ENCODE results near the gene C5orf63. TPM values are rescaled to one million over a fixed set of nuclear protein-coding genes. Genes with fewer than 3 reads are reported as not detected.
"Not testable (repeated sequence)": the region's sequence is repeated elsewhere in the genome, so short reads cannot be mapped to it uniquely, and the experiment has no call there.

The C5orf63 gene
- total RNA-seq, 1 donor from 2014 or later = 0.24 TPM

- Mint-ChIP-seq H3K4me3 (ENCODE audit: unreplicated experiment) (no peak overlapping the region), H3K27ac (ENCODE audit: unreplicated experiment) (no peak overlapping the region), H3K4me1 (ENCODE audit: unreplicated experiment) (peaks cover 40% of the 10 kb centered on the region), H3K27me3 (ENCODE audit: unreplicated experiment) (no peaks in the 10 kb centered on the region), H3K36me3 (ENCODE audit: unreplicated experiment) (peaks cover 3% of the 10 kb centered on the region), H3K9me3 (ENCODE audit: unreplicated experiment) (no peaks in the 10 kb centered on the region)
- no peak for DNase-seq (ENCODE audit: extremely low spot score, unreplicated experiment)
- no peak for TF ChIP-seq CTCF (IDR thresholded peaks at IDR 0.05)
Measured at GRCh38 chr5:127024821-127025220, 48.5 kb downstream of the C5orf63 start.

- peaks cover 32% of the 10 kb centered on the region for H3K4me1 Mint-ChIP-seq (ENCODE audit: unreplicated experiment)
- not testable (repeated sequence) for DNase-seq (ENCODE audit: extremely low spot score, unreplicated experiment); H3K9me3 Mint-ChIP-seq (ENCODE audit: unreplicated experiment); H3K27ac Mint-ChIP-seq (ENCODE audit: unreplicated experiment); H3K36me3 Mint-ChIP-seq (ENCODE audit: unreplicated experiment); H3K27me3 Mint-ChIP-seq (ENCODE audit: unreplicated experiment); H3K4me3 Mint-ChIP-seq (ENCODE audit: unreplicated experiment)
Measured at GRCh38 chr5:127023552-127024191, 49.6 kb downstream of the C5orf63 start.

- no peak for TF ChIP-seq CTCF (IDR thresholded peaks at IDR 0.05)
- H3K36me3 Mint-ChIP-seq (ENCODE audit: unreplicated experiment) = peaks cover 3% of the 10 kb centered on the region
- no peak for DNase-seq (ENCODE audit: extremely low spot score, unreplicated experiment)
- H3K4me3 Mint-ChIP-seq (ENCODE audit: unreplicated experiment) = no peak overlapping the region
- peaks cover 27% of the 10 kb centered on the region for H3K4me1 Mint-ChIP-seq (ENCODE audit: unreplicated experiment)
- no peak overlapping the region for H3K27ac Mint-ChIP-seq (ENCODE audit: unreplicated experiment)
- H3K9me3 Mint-ChIP-seq (ENCODE audit: unreplicated experiment) = no peaks in the 10 kb centered on the region
- H3K27me3 Mint-ChIP-seq (ENCODE audit: unreplicated experiment) = no peaks in the 10 kb centered on the region
Measured at GRCh38 chr5:127022846-127023245, 50.5 kb downstream of the C5orf63 start.

GRCh38 chr5:127019928-127020327 is 53.4 kb downstream of the C5orf63 start:
- no peak for DNase-seq (ENCODE audit: extremely low spot score, unreplicated experiment)
- TF ChIP-seq CTCF (IDR thresholded peaks at IDR 0.05) = no peak
- no peak overlapping the region for H3K27ac Mint-ChIP-seq (ENCODE audit: unreplicated experiment)
- H3K4me3 Mint-ChIP-seq (ENCODE audit: unreplicated experiment) = no peak overlapping the region
- no peaks in the 10 kb centered on the region for H3K27me3 Mint-ChIP-seq (ENCODE audit: unreplicated experiment)
- H3K36me3 Mint-ChIP-seq (ENCODE audit: unreplicated experiment) = peaks cover 5% of the 10 kb centered on the region
- peaks cover 12% of the 10 kb centered on the region for H3K4me1 Mint-ChIP-seq (ENCODE audit: unreplicated experiment)
- H3K9me3 Mint-ChIP-seq (ENCODE audit: unreplicated experiment) = no peaks in the 10 kb centered on the region

GRCh38 chr5:127016722-127017121 is 56.6 kb downstream of the C5orf63 start:
- H3K27ac Mint-ChIP-seq (ENCODE audit: unreplicated experiment); H3K4me3 Mint-ChIP-seq (ENCODE audit: unreplicated experiment); H3K36me3 Mint-ChIP-seq (ENCODE audit: unreplicated experiment); H3K27me3 Mint-ChIP-seq (ENCODE audit: unreplicated experiment); H3K9me3 Mint-ChIP-seq (ENCODE audit: unreplicated experiment); DNase-seq (ENCODE audit: extremely low spot score, unreplicated experiment): not testable (repeated sequence)
- peaks cover 15% of the 10 kb centered on the region for H3K4me1 Mint-ChIP-seq (ENCODE audit: unreplicated experiment)

- H3K27ac Mint-ChIP-seq (ENCODE audit: unreplicated experiment) = no peak overlapping the region
- no peak overlapping the region for H3K4me3 Mint-ChIP-seq (ENCODE audit: unreplicated experiment)
- no peak for TF ChIP-seq CTCF (IDR thresholded peaks at IDR 0.05)
- H3K27me3 Mint-ChIP-seq (ENCODE audit: unreplicated experiment) = no peaks in the 10 kb centered on the region
- DNase-seq (ENCODE audit: extremely low spot score, unreplicated experiment) = no peak
- peaks cover 5% of the 10 kb centered on the region for H3K9me3 Mint-ChIP-seq (ENCODE audit: unreplicated experiment)
- H3K36me3 Mint-ChIP-seq (ENCODE audit: unreplicated experiment) = peaks cover 3% of the 10 kb centered on the region
- H3K4me1 Mint-ChIP-seq (ENCODE audit: unreplicated experiment) = peaks cover 12% of the 10 kb centered on the region
Measured at GRCh38 chr5:127015716-127016115, 57.6 kb downstream of the C5orf63 start.
